Measurements from ENCODE around the gene CKS1B.

The CKS1B gene

DNA sequence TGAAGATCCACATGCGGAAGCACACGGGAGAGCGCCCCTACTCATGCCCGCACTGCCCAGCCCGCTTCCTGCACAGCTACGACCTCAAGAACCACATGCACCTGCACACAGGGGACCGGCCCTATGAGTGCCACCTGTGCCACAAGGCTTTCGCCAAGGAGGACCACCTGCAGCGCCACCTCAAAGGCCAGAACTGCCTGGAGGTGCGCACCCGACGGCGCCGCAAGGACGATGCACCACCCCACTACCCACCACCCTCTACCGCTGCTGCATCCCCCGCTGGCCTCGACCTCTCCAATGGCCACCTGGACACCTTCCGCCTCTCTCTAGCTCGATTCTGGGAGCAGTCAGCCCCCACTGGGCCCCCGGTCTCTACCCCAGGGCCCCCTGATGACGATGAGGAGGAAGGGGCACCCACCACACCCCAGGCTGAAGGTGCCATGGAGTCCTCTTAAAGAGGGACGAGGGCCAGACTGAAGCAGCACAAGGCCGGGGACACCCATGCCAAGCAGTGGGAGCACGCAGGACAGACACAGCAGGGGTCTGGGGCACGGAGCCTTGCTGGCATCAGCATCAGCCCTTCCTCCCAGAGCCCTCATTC lies 41.9 kb downstream of the CKS1B start:
- DNase-seq = no peak

DNA sequence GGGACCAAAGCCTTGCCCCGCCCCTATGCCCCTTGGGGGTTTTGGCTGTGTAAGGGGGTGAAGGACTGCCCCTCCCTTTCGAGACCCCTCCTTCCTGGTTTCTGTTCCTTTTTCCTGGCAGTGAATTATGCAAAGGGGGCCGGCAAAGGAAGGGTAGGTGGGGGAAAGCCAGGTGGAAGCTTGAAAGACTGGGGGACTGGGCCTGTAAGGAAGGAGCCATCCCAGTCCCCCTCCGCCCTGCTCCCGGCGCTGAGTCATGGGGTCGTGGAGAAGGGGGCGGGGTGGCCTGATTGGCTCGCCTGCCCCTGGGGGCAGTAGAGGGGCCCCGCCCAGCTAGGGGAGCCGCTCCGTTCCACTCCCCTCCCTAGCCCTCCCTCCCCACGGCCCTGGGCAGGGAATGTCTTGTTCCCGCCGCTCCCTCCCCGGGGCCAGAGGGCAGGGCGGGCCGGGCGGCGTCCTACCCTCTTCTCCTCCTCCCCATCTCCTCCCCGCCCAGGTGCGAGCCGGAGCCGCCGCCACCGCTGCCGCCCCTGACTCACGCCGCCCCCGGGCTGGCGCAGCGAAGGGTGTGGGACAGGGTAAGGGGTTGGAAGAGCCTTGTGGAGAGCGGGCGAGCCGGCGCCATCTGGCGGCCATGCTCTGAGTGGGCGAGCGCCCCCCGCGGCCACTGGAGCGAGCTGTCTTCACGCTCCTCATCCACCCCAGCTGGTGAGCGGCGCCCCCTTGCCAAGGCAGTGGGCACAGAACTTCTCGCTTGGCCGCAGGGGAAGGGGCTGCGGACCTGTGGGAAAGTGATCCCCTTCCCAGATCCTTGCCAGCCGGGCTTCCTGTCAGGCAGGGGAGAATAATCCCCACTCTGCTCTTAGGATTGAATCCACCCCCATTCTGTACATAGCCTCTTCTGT lies 42.8 kb downstream of the CKS1B start:
- no peak for DNase-seq

DNA sequence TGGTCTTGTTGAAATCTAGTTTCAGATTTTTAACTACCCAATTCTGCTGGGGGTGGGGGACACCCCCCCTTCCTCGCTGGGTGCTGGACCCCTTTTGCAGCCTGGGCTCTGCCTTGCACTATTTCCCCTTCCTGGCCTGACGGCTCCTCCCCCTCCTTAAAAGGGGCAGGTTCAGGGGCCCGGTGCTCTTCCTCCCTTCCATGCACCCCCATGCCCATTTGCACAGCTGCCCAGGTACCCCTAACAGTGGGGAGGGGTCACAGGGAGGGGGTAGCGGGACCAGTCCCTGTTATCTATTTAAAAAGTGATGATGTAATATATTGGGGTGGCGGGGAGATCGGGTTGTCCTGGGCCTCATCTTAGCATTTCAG lies 43.5 kb downstream of the CKS1B start:
- no peak for DNase-seq

DNA sequence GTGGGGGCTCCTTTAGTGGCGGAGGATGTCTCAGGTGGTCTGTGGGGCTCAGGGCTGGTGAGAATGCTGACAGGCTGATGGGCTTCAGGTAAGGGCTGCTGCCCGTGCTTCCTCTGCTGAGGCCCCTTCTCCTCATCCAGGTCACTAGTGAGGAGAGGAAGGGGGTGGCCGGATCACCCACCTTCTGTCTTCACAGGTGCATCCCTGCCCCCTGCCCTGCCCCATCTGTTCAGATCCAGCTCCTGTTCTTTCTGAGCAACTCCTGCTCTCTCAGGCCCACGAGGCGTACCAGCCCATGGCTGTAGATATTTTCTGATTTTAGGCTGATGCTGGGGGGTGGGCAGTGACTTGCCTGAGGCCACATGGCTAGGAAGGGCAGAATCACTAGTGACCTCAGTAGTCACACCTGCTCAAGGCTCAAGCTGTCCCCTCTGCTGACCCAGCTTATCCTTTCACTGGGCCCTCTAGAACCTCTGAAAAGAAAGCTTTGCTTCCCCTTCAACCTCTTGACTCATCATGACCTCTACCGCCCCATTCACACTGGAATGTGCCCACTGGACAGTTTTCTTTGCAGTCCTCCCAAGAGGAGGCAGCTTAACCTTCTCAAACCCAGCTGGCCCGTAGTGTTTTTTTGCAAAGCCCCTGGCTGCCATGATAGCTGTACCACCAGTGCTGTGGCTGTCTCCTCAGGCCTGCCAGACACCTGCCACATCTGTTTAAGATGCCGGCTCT lies 44.3 kb downstream of the CKS1B start:
- DNase-seq = no peak

DNA sequence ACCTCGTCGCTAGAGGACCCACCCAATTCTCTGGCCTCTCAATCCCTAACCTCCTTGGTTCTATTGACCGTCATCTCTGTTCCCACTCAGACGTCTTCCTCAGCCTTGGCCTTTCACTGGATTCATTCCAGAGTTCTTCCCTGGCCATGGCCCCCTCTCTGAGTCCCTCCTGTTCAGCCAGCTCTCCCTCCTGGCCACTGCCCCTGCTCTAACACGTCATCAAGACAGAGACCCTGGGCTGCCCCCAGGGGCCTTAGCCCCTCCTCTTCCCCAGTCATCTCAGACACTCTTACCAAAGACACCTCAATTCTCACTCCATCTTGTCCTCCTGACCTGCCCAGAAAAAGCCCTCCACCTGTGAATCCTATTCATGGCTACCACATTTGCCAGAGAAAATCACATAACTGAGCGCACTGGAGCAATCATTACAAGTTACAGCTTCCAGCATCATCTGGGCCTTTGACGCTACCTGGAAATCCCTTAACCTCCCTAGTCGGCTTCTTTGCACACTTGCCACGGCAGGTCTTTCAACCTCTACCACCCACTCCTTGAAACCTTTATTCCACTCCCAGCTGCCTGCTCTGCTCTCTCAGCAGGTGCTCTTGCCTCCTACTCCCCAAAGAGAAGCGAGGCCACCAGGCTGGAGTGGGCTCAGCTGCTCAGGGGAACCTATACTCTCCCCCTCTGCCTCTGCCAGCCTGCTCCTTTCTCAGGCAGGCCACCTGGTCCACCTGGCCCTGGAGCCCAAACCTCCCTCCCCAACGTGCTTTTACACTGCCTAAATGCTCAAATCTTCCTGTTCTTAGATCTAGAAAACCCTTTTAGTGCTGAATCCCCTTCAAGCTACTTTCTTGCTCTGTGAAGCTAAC lies 45.1 kb downstream of the CKS1B start:
- DNase-seq = no peak

DNA sequence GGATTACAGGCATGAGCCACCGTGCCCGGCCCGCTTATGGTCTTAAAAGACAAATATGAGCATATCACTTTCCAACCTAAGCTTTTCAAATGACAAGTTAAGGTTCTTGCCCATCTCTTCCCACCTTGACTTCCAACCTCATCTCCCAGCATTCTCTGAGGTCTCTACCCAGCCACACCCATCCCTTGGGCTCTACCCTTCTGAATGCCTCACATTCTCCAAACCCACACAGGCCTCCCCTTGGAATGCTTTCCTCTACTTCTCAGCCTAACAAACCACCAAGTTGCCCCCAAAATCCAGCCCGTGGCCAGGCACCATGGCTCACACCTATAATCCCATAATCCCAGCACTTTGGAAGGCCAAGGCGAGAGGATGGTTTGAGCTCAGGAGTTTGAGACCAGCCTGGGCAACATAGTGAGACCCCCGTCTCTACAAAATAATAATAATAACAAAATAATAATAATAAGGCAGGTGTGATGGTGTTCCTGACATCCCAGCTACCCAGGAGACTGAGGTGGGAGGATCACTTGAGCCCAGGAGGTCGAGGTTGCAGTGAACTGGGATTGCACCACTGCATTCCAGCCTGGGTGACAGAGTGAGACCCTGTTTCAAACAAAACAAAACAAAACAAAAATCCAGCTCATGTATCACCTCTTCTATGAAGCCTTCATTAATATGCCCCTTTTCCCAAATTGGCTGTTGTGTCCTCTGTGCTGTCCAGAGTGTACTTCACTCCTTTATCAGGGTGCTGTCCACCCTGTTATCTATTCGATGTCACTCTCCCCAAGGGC lies 47.9 kb downstream of the CKS1B start:
- no peak for DNase-seq

DNA sequence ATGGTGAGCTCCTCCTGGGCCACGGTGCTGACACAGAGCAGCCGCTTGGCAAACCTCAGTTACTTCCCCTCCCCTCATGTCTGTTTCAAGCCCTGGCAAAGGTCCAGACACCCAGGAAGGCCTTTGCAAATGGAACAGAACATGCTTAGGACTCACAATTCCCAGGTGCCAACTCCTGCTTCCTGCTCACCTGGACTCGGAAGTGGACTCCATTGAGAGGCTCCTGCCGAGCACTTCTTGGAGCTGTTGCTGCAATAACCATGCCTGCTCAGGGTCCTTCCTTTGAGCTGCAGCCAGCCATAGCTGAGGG lies 48.4 kb downstream of the CKS1B start:
- no peak for DNase-seq

DNA sequence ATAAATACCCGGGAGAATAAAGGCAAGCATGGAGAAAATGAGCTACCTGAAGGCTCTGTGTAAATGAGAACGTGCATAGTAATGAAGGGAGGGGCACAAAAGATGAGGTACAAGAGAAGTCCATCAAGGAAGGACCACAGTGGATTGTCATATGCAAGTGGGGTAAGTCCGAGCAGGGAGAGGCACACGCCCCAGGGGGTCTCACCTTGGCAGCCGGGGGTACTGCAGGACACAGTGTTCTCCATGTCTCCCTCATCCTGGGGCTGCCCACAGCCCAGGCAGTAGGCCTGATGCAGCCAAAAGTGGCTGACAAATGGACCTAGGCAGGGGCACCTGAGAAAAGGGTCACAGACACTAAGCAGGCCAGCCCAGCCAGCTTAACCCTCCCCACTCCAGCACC lies 49.1 kb downstream of the CKS1B start:
- no peak for DNase-seq

DNA sequence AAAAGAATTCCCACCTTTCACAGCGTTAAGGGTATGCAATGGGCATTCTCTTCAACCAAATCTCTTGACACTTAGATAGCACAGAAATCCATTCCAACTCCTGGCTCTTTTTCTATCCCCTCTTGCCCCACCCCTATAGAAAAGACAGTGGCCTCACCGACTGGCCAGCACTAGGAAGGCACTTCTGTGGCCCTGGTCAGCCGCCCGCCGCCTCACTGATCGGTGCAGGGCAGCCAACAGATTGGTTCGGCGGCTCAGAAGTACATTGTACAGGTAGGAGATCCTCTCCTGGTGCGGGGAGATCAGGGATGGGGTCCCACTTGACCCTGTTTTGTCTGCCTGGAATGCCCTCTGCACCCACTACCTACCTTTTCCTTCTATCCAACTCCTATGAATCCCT lies 49.8 kb downstream of the CKS1B start:
- DNase-seq = no peak

DNA sequence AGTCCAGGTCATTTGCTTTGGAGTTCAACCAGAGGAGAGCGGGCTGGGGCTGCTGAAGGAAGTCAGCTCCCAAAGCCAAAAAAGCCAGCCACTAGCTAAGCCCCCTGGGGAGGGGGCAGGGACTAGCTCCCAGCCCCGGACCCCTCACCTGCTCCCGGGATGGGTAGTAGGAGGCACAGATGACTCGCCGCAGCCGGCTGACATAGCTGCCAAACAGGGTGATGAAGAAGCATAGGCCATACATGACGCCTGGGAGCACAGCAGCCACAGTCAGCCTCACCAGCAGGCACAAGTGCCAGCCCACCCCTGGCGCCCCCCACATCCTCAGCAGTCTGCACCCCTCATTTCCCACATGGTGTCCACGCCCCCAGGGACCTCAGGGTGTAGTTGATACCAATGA lies 51.7 kb downstream of the CKS1B start:
- DNase-seq = no peak

DNA sequence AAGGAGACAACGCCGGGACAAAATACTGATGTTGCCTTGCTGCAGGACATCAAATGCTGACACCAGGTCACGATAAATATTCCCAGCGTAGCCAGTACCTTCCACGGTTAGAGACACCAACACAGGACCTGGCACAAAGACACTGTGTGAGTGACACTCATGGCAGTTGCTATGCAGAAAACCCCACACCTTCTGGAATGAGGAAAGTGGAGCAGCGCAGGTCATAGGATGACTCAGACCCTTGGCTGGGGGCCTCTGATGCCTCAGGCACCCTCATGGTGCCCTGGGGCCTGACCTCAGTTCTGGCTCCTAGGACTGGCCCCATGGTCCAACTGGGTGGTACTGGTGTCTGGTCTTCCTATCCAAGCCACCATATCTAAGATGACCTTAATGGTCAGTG lies 52.1 kb downstream of the CKS1B start:
- DNase-seq = no peak
